Fibroblast of lung (primary cell): Measurements from ENCODE around the gene NFATC2.

Experiments
- CTCF ChIP-seq, 2 donors: IDR thresholded peaks in 1 of 2; conservative IDR thresholded peaks in 1 of 2; 1 replicate in 1 of 2; 2 replicates in 1 of 2; pipeline ENCODE4 v1.5.1; 2011 to 2012; ENCODE audit warnings: low read length in 2 of 2, control low read depth in 1 of 2, inconsistent platforms in 1 of 2, low read depth in 1 of 2, mild to moderate bottlenecking in 1 of 2
- EZH2 ChIP-seq: IDR thresholded peaks from 2 replicates; pipeline ENCODE4 v1.5.1; 2012; ENCODE audit warnings: low read length, control low read depth, mild to moderate bottlenecking; ENCODE audit errors: missing control alignments

GRCh38 chr20:51505566-51505965, 37.0 kb downstream of the NFATC2 start:
- TF ChIP-seq CTCF (conservative IDR thresholded peaks at IDR 0.05 in 1 of 2, IDR thresholded peaks at IDR 0.05 in 1 of 2; ENCODE audit: low read depth in 1 of 2, low read length in 2 of 2) = no peak
- no peak for TF ChIP-seq EZH2
